GM15510 (cell line): ENCODE data around the gene STK24.

Experiments
- POLR2A ChIP-seq: IDR thresholded peaks from 3 replicates; pipeline ENCODE4 v1.6.1; 2011; ENCODE audit warnings: borderline replicate concordance; ENCODE audit not compliant: insufficient read length; ENCODE audit errors: extremely low read depth

The STK24 gene

DNA sequence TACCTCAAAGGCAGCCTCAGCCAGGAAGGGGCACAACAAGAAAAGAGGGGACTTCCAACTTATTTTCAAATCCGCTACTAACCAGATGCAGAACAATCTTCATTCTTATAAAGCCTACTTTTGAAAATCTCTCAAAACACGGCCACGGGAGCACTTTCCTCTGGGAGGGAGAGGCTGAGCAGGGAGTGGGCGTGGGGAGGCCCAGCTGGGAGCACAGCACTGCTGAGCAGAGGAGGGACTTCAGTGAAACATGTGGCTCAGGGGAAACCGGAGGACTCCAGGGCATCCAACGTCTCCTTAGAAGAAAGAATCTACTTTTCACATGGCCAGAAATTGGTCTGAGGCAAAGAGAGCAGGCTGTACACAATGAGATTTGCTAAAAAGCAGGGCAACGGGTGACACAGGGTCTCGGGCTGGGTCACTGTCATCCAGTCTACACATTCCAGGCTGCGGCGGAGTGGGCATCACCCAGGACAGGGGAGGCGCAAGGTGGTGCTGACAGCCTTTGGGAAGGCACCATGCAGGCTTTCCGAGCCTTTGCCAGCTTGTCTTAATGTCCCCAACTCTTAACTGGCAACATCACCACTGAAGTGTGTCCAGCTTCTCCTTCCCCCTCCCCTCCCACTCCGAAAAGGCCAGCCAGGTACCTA lies 117.1 kb downstream of the STK24 start:
- no peak for TF ChIP-seq POLR2A

DNA sequence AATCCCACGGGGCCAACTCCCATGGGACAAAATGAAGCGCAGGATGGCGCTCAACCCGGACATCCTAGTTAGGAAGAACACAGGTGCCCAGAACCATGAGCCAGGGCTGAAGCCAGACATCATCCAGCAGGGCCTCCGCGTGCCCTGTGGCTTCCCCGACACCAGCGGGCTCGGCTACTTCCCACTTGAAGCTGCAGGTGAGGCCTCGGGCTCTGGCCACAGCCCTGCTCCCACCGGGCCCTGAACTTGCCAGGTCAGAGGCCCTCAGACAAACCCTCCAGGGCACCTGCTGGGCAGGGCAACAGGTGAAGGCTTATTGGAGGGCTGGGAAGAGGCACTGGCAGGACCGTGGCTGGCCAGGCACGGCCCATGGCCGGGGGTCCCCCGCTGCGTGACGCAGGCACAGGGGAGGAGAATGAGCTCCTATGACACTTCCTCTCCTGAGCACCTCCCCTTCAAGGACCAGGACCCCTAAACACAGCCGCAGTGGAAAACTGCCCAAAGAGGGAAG lies 117.7 kb downstream of the STK24 start:
- no peak for TF ChIP-seq POLR2A

DNA sequence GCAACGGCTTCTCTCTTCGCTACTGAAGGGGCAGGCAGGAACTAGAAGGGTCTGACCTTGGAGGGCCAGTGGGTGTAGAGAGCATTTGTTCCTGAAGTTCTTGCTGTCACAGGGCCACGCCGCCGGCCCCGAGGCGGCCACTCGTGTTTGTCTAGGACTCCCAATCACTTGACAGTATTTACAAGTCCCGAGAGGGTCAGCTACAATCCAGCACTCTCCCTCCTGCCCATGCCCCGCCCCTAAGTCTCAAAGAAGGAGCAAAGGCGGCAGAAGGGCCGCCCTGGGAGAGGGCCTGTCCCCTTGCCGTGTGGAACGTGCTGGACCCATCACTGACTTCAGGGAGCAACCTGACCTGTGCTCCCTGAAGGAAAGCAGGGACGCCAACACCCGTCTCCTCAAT lies 118.5 kb downstream of the STK24 start:
- TF ChIP-seq POLR2A = no peak

DNA sequence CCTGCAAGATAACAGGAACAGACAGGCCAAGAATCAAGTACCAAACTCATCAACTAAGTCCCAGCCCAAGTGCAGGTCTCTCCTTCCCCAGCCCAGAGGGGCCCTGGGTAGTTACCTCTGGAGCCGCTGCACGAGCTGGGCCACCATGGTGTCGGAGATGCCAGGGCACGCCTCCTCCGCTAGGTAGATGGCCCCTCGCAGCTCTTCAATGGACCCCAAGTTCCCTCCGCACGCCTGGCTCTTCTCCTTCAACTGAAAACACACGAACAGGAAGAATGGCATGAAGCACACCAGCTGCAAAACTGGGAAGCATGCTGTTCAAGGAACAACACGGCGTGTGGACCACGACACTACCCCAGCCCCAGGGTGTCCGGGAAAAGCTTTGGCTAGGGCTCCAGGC lies 119.9 kb downstream of the STK24 start:
- TF ChIP-seq POLR2A = no peak

DNA sequence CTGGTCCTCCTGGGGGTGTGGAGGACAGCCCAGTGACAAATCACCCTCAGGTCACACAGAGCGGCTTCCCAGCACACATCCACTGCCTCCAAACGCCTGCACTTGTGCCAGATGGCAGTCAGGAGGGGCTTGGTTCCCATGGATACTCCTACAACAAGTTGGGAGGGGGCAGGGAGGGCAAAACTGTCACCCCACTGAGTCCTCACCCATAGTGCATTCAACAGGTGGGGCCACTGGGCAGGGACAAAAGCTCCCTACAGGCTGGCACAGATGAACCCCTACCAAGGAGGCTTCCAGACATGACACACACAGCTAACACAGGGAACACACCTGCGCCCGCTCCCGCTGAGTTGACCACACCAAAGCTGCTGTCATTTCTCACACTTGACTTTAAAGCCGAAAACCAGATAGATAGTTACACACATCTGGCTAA lies 120.5 kb downstream of the STK24 start:
- no peak for TF ChIP-seq POLR2A

DNA sequence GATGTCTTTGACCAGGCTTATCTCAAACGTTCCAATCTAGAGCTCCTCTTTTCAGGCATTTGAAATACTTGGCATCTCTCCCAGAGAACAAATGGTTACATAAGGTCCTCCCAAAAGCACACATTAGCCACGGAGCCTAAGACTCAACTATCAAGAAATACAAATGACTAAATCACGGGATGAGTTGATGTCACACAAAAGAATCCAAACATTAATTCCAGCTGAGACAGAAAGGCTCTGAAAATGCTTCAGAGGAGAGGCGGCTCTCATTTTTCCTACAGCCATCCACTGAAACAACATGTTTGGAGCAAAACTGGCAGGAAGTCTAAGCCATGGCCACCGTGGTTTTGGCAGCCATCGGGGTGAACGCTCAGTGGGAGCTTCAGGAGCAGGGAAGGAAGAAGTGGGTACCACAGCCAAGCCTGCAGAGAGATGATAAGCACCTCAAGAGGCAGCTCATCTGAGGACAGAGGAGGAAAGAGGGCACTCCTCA lies 122.5 kb downstream of the STK24 start:
- no peak for TF ChIP-seq POLR2A

DNA sequence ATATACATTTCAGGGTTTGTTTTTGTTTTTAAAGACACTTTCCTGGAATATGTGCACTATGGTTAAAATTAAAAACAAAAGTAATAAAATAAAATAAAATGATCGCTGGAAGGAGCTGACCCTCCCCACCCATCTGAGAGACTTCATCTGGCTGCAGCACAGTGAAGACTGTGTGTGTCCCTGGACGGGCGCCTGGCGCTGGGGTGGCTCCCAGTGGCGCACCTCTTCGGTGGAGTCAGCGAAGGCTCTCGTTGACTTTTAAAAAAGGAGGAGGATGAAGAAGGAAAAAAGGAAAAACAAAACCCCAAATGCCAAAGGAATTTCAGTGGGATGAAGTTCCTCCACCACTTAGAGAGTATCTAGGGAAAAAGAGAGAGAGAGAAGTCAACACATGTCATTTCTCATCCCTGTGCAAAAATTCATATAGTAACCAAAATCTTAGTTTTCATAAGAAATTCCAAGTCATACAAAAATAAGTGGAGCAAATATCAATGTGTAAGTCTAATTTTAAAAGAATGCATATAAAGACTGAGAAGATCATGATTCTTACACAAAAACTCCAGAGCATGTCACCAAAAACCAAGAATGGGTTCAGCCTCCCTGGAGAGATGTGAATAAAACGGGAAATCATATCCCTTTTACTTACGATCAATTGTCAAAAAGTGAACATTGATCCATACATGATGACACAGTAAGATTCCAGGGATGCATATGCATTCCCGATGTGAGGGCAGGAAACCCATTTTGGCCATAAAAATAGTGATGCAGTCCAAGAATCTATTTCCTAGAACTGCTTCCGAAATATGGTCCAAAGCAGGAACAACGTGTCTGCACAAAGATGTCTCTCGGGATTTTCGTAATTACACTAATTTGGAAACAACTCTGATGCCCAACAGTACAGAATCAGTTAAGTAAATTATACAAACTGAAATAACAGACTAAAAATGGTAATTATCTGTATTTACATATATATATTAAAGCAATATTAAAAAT lies 123.8 kb downstream of the STK24 start:
- TF ChIP-seq POLR2A = no peak

DNA sequence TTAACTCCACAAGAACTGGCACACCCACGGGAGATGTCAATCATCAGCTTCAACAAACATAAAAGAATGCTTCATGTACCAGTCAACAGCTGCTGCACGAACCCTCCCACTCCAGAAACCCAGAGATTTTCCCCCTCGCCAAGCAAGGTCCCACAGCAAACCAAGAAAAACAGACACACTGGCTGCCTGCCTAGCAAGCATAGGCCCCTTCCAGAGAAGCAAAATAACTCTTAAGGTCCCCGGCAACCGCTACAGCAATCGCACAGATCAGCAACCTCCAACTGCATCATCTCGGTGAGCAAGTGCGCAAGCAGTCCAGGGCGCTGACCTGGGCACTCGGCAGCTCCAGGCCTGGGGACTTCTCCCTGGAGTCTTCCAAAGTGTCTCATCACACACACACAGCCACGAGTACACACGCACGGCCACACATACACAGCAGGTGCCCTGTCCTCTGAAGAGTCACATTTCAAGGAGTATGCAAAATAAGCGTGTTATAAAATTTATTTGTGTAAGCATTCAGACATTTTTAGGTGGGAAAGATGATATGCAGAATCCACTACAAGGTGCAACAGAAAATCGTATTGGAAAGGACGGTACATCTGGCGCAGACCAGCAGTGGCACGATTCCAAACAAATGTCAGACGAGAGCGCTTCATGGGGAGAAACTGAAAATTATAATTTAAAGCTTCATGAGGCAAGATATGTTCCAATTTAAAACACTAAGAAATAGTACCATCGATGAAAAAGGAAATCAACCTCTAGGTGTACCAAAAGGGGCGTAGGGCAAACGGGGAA lies 125.0 kb downstream of the STK24 start:
- no peak for TF ChIP-seq POLR2A

DNA sequence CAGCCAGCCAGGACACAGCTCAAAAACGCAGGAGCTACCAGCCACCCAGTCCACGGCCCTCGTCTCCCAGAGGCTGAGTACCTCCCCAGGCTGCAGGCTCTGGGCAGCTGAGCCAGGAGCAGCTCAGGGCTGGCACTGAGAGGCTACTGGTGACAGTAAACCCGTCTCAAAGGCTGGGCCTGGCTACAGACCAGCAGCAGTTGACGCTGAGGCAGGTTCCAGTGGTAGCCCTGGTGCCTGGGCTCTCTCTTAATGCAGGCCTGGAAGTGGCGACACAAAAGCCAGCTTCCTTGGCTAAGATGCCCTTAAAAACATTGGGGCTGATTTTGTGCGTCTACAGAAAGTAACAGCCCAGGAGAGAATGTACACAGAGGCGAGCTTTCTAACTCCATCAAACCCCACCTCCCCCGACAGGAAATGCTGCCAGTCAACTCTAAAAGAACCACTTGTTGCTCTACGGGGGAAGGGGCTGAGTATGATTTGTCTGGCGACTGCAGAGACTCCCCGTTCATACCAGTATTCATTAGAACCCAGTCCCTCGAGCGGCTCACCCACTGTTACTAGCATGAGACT lies 126.3 kb downstream of the STK24 start:
- TF ChIP-seq POLR2A = no peak

DNA sequence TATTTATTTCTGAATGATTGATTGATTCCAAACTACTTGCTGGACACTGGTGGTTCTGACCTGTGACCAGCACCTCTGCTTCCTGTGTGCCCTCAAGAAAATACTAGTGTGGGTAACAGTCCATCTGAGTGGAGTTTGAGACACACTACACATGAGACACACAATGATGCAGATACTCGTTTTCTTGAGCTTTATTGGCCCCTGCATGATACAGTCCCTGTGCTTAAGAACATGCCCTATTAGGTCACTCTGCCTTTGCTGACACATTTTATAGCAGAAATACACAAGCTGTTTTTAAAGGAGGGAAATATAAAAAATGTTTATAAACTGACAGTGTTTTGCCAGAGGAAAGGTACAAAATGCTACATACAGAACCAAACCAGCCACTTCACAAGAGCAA lies 126.9 kb downstream of the STK24 start:
- TF ChIP-seq POLR2A = no peak

DNA sequence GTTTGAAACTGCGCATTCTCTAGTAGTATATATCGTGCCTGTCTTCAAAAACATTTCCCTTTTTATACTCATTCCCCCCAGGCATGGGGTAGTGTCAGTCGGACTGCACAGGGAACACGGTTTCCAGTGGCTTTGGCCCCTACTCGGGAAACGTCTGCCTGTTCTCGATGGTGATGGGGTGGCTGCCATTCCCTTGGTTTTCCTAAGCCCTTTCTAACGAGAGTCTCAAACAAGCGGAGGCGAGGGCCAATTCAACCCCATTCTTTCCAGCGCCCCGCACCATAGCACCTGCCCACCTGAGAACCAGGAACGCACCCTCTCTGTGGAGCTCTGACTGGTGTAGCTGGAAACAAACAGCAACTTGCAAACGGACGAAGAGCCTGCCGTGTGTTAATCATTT lies 127.6 kb downstream of the STK24 start:
- no peak for TF ChIP-seq POLR2A

DNA sequence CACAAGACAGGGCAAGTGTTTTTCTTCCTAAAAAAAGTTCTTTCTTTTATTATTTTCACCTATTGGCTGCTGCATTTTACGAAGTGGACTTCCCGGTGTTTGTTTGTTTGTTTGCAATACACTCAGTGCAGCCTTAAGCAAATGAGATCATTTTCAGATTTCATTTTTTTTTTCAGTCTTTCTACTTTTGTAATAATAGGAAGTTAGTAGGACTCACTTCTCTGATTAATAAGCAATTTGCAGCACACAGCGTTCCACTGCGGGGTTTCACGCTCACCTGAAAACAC lies 128.3 kb downstream of the STK24 start:
- TF ChIP-seq POLR2A = no peak

DNA sequence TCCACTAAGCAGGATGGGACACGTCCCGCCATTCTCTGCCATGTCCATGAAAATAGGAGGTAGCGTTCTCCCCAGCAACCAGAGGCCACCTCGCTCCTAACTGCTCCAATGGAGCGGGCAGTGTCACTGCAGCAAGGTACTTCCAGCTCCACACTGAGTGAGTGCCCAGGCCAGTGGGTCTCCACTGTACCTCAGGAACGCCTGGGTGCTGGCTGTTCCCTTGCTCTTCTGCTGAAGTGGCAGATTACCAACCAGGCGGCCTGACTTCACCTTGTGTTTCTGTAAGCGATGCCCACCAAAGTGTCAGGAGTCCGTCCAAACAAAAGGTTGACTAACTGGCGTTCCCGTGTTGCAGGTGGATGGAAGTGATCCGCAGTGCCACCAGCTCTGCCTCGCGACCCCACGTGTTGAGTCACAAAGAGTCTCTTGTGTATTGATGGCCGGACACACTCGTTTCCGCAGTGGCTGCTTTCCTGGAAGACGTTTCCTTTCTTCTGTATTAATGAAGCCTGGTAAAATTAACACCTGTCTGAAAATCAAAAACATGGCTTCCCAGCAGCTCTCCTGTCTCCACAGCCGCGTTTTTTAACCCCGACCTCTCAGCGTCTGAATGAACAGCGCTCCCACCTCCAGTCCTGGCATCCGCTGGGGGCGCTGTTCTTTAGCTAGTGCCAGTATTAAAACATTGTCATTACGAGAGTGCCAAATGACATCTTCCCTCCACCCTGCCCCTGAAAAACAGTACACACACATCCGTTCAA lies 128.8 kb downstream of the STK24 start:
- TF ChIP-seq POLR2A = no peak

DNA sequence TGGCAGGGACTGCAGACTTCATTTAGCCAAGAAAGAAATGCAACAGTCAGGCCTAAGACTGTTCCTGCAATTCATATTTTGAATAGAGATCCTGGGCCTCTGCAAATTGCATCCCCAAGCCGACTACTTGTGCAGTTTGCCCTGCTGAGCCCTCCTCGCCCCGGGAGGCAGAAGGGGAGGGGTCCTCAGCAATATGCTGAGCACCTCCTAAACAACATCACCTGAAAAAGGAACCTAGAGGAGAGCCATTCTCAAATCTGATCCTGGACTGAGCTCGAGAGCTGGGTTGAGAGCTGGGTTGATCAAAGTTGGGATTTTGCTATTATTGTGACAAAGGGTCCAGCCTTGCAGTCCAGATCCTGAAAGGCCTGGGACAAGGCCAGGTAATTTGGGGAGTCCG lies 129.8 kb downstream of the STK24 start:
- no peak for TF ChIP-seq POLR2A
